GM19324 (cell line): ENCODE data around the gene TMEM35B.
A peak's percentile ranks its signal among the peaks of the same experiment; 100 is the strongest.
"Not testable (repeated sequence)": the region's sequence is repeated elsewhere in the genome, so short reads cannot be mapped to it uniquely, and the experiment has no call there.

Experiments
- ATAC-seq: cut with Tn5 transposase; IDR thresholded peaks from one replicate; pipeline ENCODE4 v1.9.1; 2021; ENCODE audit warnings: mild to moderate bottlenecking, moderate library complexity; ENCODE audit not compliant: unreplicated experiment, low FRiP score

The TMEM35B gene

DNA sequence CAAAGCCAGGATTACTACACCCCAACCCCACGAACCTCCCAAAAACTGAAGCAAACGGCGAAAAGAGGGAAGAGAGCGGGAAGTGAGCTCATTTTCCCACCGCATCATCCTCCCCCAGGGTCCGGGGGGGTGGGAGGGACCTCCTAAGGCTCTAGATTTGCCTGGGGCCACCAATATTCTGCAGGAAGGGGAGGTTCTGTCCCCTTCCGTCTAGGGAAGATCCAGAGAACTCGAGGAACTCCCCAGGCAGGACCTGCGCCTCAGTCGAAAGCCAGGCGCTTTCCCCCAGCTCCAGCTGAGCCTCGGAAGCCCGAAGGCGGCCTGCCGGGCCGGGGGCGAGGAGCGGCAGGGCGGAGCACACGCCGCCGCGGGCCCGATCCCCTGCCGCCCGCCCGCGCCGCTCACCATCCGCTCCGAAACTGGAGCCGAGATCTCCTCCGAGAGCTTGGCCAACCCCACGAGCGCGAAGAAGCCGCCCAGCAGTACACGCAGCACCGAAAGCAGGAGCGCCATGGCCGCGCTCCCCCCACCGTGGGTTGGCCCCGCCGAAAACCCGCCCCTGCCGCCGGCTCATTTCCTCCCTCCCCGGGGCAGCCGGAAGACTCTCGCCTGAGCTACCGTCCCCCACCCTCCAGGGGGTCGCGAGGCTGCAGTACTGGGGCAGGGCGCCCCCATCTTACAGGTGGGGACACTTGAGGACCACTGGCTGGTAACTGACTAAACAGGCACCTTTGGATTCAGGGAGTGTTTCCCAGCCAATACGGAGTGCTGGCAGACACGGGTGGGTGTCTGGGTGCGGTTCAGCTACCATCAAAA is at the start of gene TMEM35B:
Gene TMEM35B (minus strand): TSS at position 555 of the 816 bp plus-strand sequence. CDS start 42 bp downstream, at position 513.
- ATAC-seq: peak; percentile 84

DNA sequence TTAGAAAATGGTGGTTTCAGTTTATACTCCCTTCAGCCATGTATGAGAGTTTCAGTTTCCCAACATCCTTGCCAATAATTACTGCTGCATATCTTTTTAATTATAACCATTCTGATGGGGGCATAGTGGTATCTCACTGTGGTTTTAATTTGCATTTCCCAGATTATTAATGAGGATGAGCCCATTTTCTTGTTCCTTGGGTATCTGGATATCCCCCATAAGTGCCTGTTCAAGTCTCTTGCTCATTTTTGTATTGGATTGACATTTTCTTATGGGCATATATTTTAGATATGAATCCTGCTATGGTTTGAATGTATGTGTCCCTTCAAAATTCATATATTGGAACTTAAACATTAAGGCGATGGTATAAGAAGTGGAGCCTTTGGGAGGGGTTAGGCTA is 48.2 kb upstream of the TMEM35B start:
- no peak for ATAC-seq

GRCh38 chr1:35032384-35032739 is 47.2 kb upstream of the TMEM35B start:
- ATAC-seq: no peak

DNA sequence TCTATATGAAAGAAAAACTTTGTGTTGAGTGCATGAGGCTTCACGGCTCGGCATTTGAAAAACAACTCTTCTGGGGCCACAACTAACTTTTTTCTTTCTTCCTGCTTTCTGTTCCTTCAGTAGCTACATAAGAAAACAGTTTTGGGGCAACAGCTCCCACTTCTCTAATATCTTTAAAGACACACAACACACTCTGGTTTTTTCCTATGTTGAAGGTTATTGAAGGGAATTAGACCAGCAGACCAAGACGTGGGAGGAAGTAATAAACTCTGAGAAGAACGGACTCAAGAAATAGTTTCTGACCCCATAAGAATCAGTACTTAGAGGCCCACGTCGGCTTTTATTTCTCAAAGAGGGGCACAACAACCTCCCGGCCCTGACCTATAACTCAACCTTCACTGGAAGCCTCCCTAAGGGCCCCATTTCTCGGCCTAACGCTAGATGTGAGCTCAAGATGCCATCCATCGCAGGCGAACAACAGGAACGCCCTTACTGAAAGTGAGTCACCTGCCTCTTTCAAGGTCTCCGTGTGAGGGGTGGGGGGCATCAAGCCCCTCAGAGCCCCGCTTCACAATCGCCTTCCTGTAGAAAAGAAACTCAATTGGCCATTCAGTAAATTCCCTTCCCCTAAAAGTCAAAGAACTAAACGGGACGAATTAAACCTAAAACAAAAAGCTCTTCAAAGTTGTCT is 45.8 kb upstream of the TMEM35B start:
- ATAC-seq: peak; percentile 25

DNA sequence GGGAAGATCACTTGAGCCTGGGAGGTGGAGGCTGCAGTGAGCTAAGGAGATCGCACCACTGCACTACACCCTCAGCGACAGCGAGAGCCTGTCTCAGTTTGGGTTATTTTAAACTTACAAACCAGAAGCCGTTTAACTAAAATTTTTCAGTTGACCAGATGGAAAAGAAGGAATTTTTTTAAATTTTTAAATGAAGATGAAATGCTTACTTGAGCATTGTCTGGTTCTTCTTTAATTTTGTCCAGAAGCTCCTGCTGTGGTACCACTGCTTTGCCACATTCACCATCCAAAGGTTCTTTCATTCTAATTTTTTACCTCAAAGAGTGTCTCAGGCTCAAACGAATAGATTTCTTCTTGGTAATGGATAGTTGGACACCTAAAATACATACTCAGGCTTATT is 45.2 kb upstream of the TMEM35B start:
- ATAC-seq: no peak

DNA sequence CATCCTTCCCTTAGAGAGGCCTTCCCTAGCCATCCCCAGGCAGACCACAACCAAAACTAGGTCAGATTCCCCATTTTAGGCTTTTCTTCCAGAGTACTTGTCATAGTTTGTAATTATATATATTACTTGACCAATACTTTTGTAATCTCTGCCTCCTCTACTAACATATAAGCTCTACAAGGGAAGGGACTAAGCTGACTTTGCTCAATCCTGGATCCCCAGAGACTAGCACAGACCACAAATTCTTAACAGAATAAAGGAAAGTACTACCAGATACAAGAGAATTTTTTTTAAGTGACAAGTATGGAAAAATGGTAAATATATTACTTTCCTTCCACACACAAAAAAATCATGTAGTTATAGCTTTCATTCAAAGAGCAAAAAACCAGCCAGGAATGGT is 44.6 kb upstream of the TMEM35B start:
- ATAC-seq: no peak

DNA sequence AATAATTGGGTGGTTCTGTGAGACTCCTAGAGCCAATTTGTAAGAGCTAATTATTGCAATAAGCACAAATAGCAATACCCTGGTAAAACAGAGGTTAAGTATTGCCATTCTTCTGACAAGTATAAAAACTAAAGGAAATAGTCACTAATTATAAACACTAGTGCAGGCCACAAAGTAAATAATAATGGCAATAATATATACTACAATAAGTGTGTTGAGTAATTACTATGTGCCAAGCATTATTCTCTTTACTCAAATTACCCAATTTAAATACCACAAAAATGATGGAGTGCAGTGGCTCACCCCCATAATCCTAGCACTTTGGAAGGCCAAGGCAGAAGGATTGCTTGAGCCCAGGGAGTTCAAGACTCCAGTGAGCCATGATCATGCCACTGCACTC is 31.3 kb upstream of the TMEM35B start:
- ATAC-seq: no peak

- ATAC-seq: no peak
Observed at GRCh38 chr1:35014486-35014885, 29.3 kb upstream of the TMEM35B start.

DNA sequence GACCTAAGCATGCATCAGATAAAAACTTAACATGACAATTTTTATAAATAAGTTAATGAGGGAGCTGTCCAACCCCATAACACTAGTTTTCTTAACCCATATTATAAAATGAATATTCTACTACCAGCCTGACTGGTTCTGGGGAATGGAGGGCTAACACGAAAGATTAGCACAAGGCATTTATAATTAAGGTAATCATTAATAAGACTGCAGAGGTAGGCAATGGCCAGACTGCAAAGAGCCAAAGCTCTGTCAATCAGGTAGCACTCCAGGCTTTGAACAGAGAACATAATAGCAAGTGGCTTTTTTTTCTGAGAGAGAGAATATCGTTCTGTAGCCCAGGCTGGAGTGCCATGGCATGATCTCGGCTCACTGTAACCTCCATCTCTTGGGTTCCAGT is 20.6 kb upstream of the TMEM35B start:
- no peak for ATAC-seq

DNA sequence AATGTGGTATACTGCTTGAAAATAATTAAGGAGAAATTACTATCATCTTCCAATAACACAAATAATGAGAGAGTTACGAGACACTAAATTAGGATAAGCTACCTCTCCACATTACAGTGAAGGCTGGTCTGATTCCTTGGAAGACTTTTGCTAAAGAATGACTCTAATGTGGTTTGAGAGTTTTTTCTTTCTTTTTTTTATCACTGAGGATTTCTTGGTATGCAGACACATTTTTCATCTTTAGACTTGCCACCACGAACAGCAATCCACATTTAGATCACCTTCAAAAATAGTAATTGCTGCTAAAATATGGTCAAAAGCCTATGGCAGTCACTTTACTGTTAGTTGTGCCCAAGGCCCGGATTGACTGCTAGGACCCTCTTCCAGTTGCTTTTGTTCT is 16.6 kb upstream of the TMEM35B start:
- ATAC-seq: no peak

- no peak for ATAC-seq
Observed at GRCh38 chr1:34994878-34995277, 9.7 kb upstream of the TMEM35B start.

GRCh38 chr1:34988581-34988980 is 3.4 kb upstream of the TMEM35B start:
- no peak for ATAC-seq

GRCh38 chr1:34988147-34988546 is 3.0 kb upstream of the TMEM35B start:
- ATAC-seq: no peak

- no peak for ATAC-seq
Observed at GRCh38 chr1:34987018-34987417, 1.9 kb upstream of the TMEM35B start.

DNA sequence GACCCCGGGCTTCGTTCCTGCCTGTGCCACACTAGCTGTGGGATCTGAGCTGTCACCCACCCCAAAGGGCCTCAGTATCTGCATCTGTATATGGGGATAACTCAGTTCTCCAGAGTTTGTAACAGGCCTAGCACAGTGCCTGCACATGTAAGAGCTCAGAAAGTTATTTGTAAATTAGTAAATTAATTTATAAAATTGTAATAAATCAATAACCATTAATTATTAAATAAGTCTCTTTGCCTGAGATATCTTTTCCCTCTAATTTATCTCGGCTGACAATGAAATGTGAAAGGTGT is 410 bp upstream of the TMEM35B start:
- not testable (repeated sequence) for ATAC-seq

- ATAC-seq: no peak
Observed at GRCh38 chr1:34984435-34984792, 733 bp downstream of the TMEM35B start.

DNA sequence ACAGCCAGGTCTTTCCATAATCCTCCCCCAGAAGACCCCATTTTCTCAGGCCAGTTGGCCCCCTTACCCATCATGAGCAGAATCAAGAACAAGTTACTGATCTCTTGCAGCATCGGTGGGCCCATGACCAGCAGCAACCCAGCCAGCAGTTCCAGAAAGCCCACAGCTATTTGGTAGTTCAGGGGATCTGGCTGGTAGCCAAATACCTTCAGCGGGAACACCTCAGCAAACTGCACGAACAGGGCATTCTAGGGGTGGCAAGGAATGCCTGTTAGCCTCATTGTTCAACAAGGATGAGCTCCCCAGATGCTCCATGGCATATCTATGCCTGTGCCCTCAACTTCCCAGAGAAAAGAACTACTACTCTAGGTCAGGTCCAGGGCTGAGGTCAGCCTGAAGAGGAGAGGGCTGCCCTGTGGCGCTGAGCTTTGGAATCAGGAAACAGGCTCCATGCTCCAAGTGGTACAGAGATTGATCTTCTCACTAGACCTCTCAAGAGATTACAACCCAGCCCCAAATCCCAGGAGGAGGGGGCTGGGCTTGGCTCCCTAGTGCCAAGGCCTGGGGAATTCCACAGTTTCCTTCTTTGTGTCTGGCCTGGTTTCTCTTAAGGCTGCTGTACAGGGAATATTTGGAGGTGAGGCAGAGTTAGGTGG is 1.3 kb downstream of the TMEM35B start:
- ATAC-seq: no peak

GRCh38 chr1:34982820-34983376 is 2.2 kb downstream of the TMEM35B start:
- no peak for ATAC-seq

DNA sequence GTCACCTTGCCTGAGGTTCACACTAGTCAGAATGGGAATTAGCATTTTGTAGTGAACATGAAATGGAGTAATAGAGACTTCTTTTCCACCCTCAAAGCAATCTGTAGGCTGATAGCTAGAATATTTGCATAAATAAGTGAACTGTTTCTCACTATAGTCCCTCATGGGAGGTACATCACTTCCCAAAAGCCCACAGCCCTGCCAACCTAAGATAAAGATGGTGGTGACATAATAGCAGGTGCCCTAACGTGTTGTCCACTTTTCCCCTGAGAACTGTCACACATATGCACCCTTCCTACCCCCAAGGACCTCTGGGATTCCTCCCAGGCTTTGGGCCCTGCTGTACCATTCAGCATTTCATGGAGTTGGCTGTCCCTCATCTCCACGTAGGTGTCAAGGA is 4.4 kb downstream of the TMEM35B start:
- no peak for ATAC-seq

DNA sequence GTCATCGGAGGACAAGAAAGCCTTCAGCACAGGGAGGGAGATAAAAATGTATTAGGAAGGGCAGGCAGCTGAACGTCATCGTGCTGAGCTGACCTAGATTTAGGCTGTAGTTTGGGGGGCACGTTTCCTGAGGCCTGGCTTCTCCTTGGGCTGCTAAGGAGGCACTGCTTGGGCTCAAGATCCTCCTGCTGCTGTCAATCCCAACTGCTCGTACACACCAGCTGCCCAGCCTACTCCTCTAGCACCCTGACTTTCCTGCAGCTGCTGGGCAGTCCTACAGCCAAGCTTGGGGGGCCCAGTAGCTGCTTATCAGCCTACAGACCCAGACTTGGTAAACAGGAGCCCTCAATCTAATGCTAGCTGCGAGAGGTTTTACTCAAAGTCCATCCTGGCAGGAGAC is 6.2 kb downstream of the TMEM35B start:
- ATAC-seq: no peak

DNA sequence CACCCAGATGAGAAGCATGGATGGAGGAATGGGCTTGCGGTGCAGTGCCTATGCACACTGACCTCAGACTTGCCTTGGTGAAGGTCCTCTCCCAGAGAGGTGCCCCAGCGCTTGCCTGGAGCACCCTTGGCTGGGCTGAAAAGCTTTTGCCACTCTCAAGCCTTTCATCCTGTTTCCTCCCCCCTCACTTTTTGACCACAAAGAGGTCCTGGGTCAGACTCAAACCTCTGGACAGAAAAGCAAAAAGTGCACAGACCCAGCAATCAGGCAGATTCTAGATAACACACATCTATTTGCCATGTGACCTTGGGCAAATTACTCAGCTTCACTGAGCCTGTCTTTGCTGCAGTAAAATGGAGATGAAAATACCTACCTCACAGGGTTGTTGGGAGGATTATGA is 7.3 kb downstream of the TMEM35B start:
- no peak for ATAC-seq

DNA sequence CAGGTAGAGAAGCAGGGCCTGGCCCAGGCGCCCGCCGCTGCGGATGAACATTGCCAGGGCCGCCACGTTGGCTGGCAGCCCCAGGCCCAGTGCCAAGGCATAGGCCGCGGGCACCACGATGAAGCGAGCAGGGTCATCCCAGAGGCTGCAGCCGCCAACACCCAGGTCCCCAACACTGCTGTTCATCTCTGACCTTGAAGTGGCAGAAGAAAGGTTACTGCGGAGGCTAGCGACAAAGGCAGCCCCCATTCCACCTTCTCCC is 8.0 kb downstream of the TMEM35B start:
- no peak for ATAC-seq
